Suprapubic skin (tissue), 4 donors: Measurements from ENCODE around the gene TCP11L2. TPM values are rescaled to one million over a fixed set of nuclear protein-coding genes. Genes with fewer than 3 reads are reported as not detected.
A peak's percentile ranks its signal among the peaks of the same experiment; 100 is the strongest.

ENCODE experiments used
- DNase-seq, 2 donors: peaks; one replicate each; pipeline ENCODE4 v3.0.0-alpha.2; 2019; ENCODE audit warnings: low spot score in 2 of 2
- H3K27ac ChIP-seq: fragments of 200-600 bp; sonication (generic); one replicate; pipeline ENCODE4 v1.5.1; 2019
- H3K27me3 ChIP-seq: fragments of 200-600 bp; sonication (generic); one replicate; pipeline ENCODE4 v1.5.1; 2019
- H3K36me3 ChIP-seq: fragments of 200-600 bp; sonication (generic); one replicate; pipeline ENCODE4 v1.5.1; 2019
- H3K4me1 ChIP-seq: fragments of 200-600 bp; sonication (generic); one replicate; pipeline ENCODE4 v1.5.1; 2019
- H3K4me3 ChIP-seq: fragments of 200-600 bp; sonication (generic); one replicate; pipeline ENCODE4 v1.5.1; 2019; ENCODE audit warnings: mild to moderate bottlenecking
- H3K9me3 ChIP-seq: fragments of 200-600 bp; sonication (generic); one replicate; pipeline ENCODE4 v1.5.1; 2019
- CTCF ChIP-seq, 2 donors: fragments of 200-600 bp in 1 of 2; fragments of 450-650 bp in 1 of 2; sonication (generic) in 1 of 2; IDR thresholded peaks; one replicate each; pipeline ENCODE4 v1.5.1; 2016 to 2019; ENCODE audit warnings: antibody characterized with exemption in 2 of 2, mild to moderate bottlenecking in 1 of 2, moderate library complexity in 1 of 2
- EP300 ChIP-seq: sonication (generic); formaldehyde crosslinking; IDR thresholded peaks from one replicate; pipeline ENCODE4 v1.6.1; 2017; ENCODE audit warnings: antibody characterized with exemption
- POLR2A ChIP-seq, 2 donors: fragments of 450-650 bp; IDR thresholded peaks; one replicate each; pipeline ENCODE4 v1.6.1; 2017; ENCODE audit warnings: antibody characterized with exemption in 2 of 2, mild to moderate bottlenecking in 2 of 2, moderate library complexity in 2 of 2
- POLR2AphosphoS5 ChIP-seq, 3 donors: sonication (generic); formaldehyde crosslinking; IDR thresholded peaks; one replicate each; pipeline ENCODE4 v1.6.1; 2017; ENCODE audit warnings: antibody characterized with exemption in 3 of 3
- WGBS: methylation state at CpG from one replicate; pipeline ENCODE4 v1.1.5; 2018; 5-methylcytosine and 5-hydroxymethylcytosine counted together
- total RNA-seq, 4 donors: library from RNA; depleted of rRNA; stranded (reverse); fragments of >200 nt; gene quantifications; one replicate each; pipeline ENCODE4 v1.1.0, GENCODE V29; 2016

TCP11L2 gene
- total RNA-seq, 4 donors from 2014 or later, result 38.1 to 70.6 (median 61.2) TPM

- 61% methylated on average over 2 of the region's 2 CpGs for WGBS
Measured at GRCh38 chr12:106343214-106343528, 40.6 kb downstream of the TCP11L2 start.

GRCh38 chr12:106344131-106344530 is 41.6 kb downstream of the TCP11L2 start:
- 92% methylated on average over 5 of the region's 5 CpGs for WGBS

More at GRCh38 chr12:106343214-106343528, 40.6 kb downstream of the TCP11L2 start:
- peaks cover 4% of the 10 kb centered on the region for H3K36me3 ChIP-seq
- peak overlapping the region; percentile 79 for H3K27ac ChIP-seq
- H3K9me3 ChIP-seq, result no peaks in the 10 kb centered on the region
- no peaks in the 10 kb centered on the region for H3K27me3 ChIP-seq
- no peak for DNase-seq
- TF ChIP-seq CTCF (IDR thresholded peaks at IDR 0.05), result no peak
- no peak for TF ChIP-seq POLR2A (IDR thresholded peaks at IDR 0.05)
- TF ChIP-seq POLR2AphosphoS5 (IDR thresholded peaks at IDR 0.05), result no peak
- no peak for TF ChIP-seq EP300
- H3K4me1 ChIP-seq, result peaks cover 35% of the 10 kb centered on the region
- peak overlapping the region; percentile 26 for H3K4me3 ChIP-seq

GRCh38 chr12:106345746-106346145 is 43.2 kb downstream of the TCP11L2 start:
- 51% methylated on average over 5 of the region's 5 CpGs for WGBS
- Histone ChIP-seq H3K36me3 (peaks cover 4% of the 10 kb centered on the region), H3K27ac (no peak overlapping the region)

More at GRCh38 chr12:106344131-106344530, 41.6 kb downstream of the TCP11L2 start:
- DNase-seq, result no peak
- Histone ChIP-seq H3K27ac (peak overlapping the region; percentile 79), H3K9me3 (no peaks in the 10 kb centered on the region), H3K4me1 (peaks cover 35% of the 10 kb centered on the region), H3K4me3 (no peak overlapping the region), H3K27me3 (no peaks in the 10 kb centered on the region), H3K36me3 (peaks cover 4% of the 10 kb centered on the region)
- TF ChIP-seq EP300 (no peak), POLR2A (IDR thresholded peaks at IDR 0.05) (no peak), CTCF (IDR thresholded peaks at IDR 0.05) (no peak), POLR2AphosphoS5 (IDR thresholded peaks at IDR 0.05) (no peak)

GRCh38 chr12:106348411-106348810 is 45.9 kb downstream of the TCP11L2 start:
- Histone ChIP-seq H3K27ac (no peak overlapping the region), H3K36me3 (peaks cover 4% of the 10 kb centered on the region), H3K9me3 (no peaks in the 10 kb centered on the region), H3K27me3 (no peaks in the 10 kb centered on the region), H3K4me3 (no peak overlapping the region), H3K4me1 (peaks cover 7% of the 10 kb centered on the region)
- WGBS, result 58% methylated on average over 4 of the region's 4 CpGs
- TF ChIP-seq EP300 (no peak), CTCF (IDR thresholded peaks at IDR 0.05) (no peak), POLR2A (IDR thresholded peaks at IDR 0.05) (no peak), POLR2AphosphoS5 (IDR thresholded peaks at IDR 0.05) (no peak)
- no peak for DNase-seq

More at GRCh38 chr12:106345746-106346145, 43.2 kb downstream of the TCP11L2 start:
- no peaks in the 10 kb centered on the region for H3K27me3 ChIP-seq
- H3K4me3 ChIP-seq, result no peak overlapping the region
- H3K9me3 ChIP-seq, result no peaks in the 10 kb centered on the region
- peaks cover 32% of the 10 kb centered on the region for H3K4me1 ChIP-seq
- peak in 1 of 2 donors; percentile 17 for TF ChIP-seq CTCF (IDR thresholded peaks at IDR 0.05)
- TF ChIP-seq EP300, result no peak
- no peak for DNase-seq

GRCh38 chr12:106353175-106353574 is 50.6 kb downstream of the TCP11L2 start:
- Histone ChIP-seq H3K4me1 (peaks cover 5% of the 10 kb centered on the region), H3K4me3 (no peak overlapping the region), H3K9me3 (no peaks in the 10 kb centered on the region), H3K27ac (no peak overlapping the region), H3K27me3 (no peaks in the 10 kb centered on the region), H3K36me3 (no peaks in the 10 kb centered on the region)
- 77% methylated on average over 6 of the region's 6 CpGs for WGBS
- no peak for TF ChIP-seq POLR2A (IDR thresholded peaks at IDR 0.05)
- no peak for TF ChIP-seq EP300
- TF ChIP-seq CTCF (IDR thresholded peaks at IDR 0.05), result no peak
- TF ChIP-seq POLR2AphosphoS5 (IDR thresholded peaks at IDR 0.05), result no peak
- DNase-seq, result no peak
